Smooth muscle cell (in vitro differentiated cells): ENCODE measurements around the gene PSMC3IP. TPM values are rescaled to one million over a fixed set of nuclear protein-coding genes. Genes with fewer than 3 reads are reported as not detected.
A peak's percentile ranks its signal among the peaks of the same experiment; 100 is the strongest.
"Not testable (repeated sequence)": the region's sequence is repeated elsewhere in the genome, so short reads cannot be mapped to it uniquely, and the experiment has no call there.

Experiments used
- DNase-seq: peaks from one replicate; lab custom pipeline; 2025; ENCODE audit not compliant: unreplicated experiment; lab: John Stamatoyannopoulos, UW
- H2AFZ ChIP-seq: fragments of 200-600 bp; sonication (generic); 2 replicates; pipeline ENCODE4 v1.6.0; 2016; ENCODE audit warnings: antibody characterized with exemption, low read depth, mild to moderate bottlenecking
- H3F3A ChIP-seq: fragments of 200-600 bp; sonication (generic); 2 replicates; pipeline ENCODE4 v1.6.0; 2017; ENCODE audit warnings: antibody characterized with exemption, low read depth
- H3K27ac ChIP-seq: fragments of 200-600 bp; sonication (generic); 2 replicates; pipeline ENCODE4 v1.5.1; 2016; ENCODE audit warnings: low read depth, mild to moderate bottlenecking
- H3K27me3 ChIP-seq: fragments of 200-600 bp; sonication (generic); 2 replicates; pipeline ENCODE4 v1.6.1; 2016; ENCODE audit warnings: low read depth, mild to moderate bottlenecking
- H3K36me3 ChIP-seq: fragments of 200-600 bp; sonication (generic); 2 replicates; pipeline ENCODE4 v1.5.1; 2016; ENCODE audit warnings: low read depth
- H3K4me1 ChIP-seq: fragments of 200-600 bp; sonication (generic); 2 replicates; pipeline ENCODE4 v1.5.1; 2016; ENCODE audit warnings: low read depth
- H3K4me2 ChIP-seq: fragments of 200-600 bp; sonication (generic); 2 replicates; pipeline ENCODE4 v1.6.0; 2016; ENCODE audit warnings: mild to moderate bottlenecking
- H3K4me3 ChIP-seq: fragments of 200-600 bp; sonication (generic); 2 replicates; pipeline ENCODE4 v1.5.1; 2016; ENCODE audit warnings: mild to moderate bottlenecking
- H3K79me2 ChIP-seq: fragments of 200-600 bp; sonication (generic); 2 replicates; pipeline ENCODE4 v1.6.0; 2016; ENCODE audit warnings: low read depth, mild to moderate bottlenecking
- H3K9ac ChIP-seq: fragments of 200-600 bp; sonication (generic); 2 replicates; pipeline ENCODE4 v1.6.0; 2016; ENCODE audit warnings: low read depth
- H3K9me3 ChIP-seq: fragments of 200-600 bp; sonication (generic); replicated peaks from 2 replicates; pipeline ENCODE4 v1.5.1; 2016; ENCODE audit warnings: low read depth
- H4K20me1 ChIP-seq: fragments of 200-600 bp; sonication (generic); 2 replicates; pipeline ENCODE4 v1.6.0; 2016; ENCODE audit warnings: low read depth
- WGBS: methylation state at CpG from one replicate; pipeline ENCODE4 v1.1.7; 2016; ENCODE audit warnings: low lambda C conversion rate; 5-methylcytosine and 5-hydroxymethylcytosine counted together
- polyA plus RNA-seq: library from polyadenylated mRNA; unstranded; fragments of >200 nt; fragmentation: Nextera tagmentation; extraction: Ambion mirVana; gene quantifications from 2 replicates; pipeline ENCODE4 v1.2.1, GENCODE V29; 2016
- total RNA-seq: library from RNA; depleted of rRNA; stranded (reverse); fragments of >200 nt; gene quantifications from 2 replicates; pipeline ENCODE4 v1.2.3, GENCODE V29; 2014
- TF ChIP-seq, protein P1 (sequence below): fragments of 200-600 bp; sonication (generic); IDR thresholded peaks from 2 replicates; pipeline ENCODE4 v1.5.1; 2017; ENCODE audit warnings: borderline replicate concordance, mild to moderate bottlenecking, antibody characterized with exemption; ENCODE audit not compliant: insufficient read depth, poor library complexity, severe bottlenecking

Gene PSMC3IP
- total and polyA plus RNA-seq, 2 experiments from 2014 or later: 5.3 to 7.7 TPM

DNA sequence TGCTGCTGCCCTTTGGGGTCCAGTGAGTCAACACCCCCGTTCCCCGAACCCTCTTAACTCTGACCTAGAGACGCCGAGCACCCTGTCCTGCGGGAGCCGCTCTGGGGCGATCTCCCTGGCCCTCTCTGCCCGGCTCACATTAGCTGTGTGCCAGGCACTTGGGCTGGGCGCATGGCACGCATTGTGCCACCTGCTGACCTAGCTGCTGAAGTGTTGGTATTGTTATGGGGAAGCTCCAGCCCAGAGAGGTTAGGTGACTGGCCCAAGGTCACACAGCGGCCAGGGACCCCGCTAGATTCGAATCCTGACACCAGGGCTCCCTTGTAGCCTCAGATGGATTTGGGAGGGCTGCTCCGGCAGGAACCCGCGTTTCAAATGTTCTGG lies 23.7 kb downstream of the PSMC3IP start:
- Histone ChIP-seq H3K79me2 (peaks cover 20% of the 10 kb centered on the region), H3K4me3 (peak overlapping the region; percentile 69), H3K9me3 (no peaks in the 10 kb centered on the region), H2AFZ (no peak overlapping the region), H3K4me2 (peak overlapping the region; percentile 96), H3K9ac (peak overlapping the region; percentile 75), H3K27ac (no peak overlapping the region), H3K36me3 (no peaks in the 10 kb centered on the region), H3F3A (no peaks in the 10 kb centered on the region), H3K4me1 (peaks cover 19% of the 10 kb centered on the region), H3K27me3 (no peaks in the 10 kb centered on the region), H4K20me1 (peaks cover 6% of the 10 kb centered on the region)
- no peak for DNase-seq
- TF ChIP-seq, protein P1, sequence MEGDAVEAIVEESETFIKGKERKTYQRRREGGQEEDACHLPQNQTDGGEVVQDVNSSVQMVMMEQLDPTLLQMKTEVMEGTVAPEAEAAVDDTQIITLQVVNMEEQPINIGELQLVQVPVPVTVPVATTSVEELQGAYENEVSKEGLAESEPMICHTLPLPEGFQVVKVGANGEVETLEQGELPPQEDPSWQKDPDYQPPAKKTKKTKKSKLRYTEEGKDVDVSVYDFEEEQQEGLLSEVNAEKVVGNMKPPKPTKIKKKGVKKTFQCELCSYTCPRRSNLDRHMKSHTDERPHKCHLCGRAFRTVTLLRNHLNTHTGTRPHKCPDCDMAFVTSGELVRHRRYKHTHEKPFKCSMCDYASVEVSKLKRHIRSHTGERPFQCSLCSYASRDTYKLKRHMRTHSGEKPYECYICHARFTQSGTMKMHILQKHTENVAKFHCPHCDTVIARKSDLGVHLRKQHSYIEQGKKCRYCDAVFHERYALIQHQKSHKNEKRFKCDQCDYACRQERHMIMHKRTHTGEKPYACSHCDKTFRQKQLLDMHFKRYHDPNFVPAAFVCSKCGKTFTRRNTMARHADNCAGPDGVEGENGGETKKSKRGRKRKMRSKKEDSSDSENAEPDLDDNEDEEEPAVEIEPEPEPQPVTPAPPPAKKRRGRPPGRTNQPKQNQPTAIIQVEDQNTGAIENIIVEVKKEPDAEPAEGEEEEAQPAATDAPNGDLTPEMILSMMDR: no peak
- 74% methylated on average over 16 of the region's 16 CpGs for WGBS

GRCh38 chr17:42553161-42553818 lies 24.2 kb downstream of the PSMC3IP start:
- no peak overlapping the region for H3K9ac ChIP-seq
- peaks cover 20% of the 10 kb centered on the region for H3K79me2 ChIP-seq
- peaks cover 6% of the 10 kb centered on the region for H4K20me1 ChIP-seq
- peak overlapping the region; percentile 69 for H3K4me3 ChIP-seq
- H3K27me3 ChIP-seq: no peaks in the 10 kb centered on the region
- no peak for DNase-seq
- no peaks in the 10 kb centered on the region for H3F3A ChIP-seq
- WGBS: 84% methylated on average over 45 of the region's 45 CpGs
- H2AFZ ChIP-seq: no peak overlapping the region
- TF ChIP-seq, protein P1: no peak
- H3K36me3 ChIP-seq: no peaks in the 10 kb centered on the region
- peak overlapping the region; percentile 96 for H3K4me2 ChIP-seq
- H3K9me3 ChIP-seq: no peaks in the 10 kb centered on the region
- H3K4me1 ChIP-seq: peaks cover 21% of the 10 kb centered on the region
- H3K27ac ChIP-seq: no peak overlapping the region

GRCh38 chr17:42552736-42553135 lies 24.8 kb downstream of the PSMC3IP start, which contains the start of gene HSD17B1:
TSS of gene HSD17B1 (plus strand) at chr17:42552923. CDS start at chr17:42552934, 11 bp downstream.
- not testable (repeated sequence) for H3K27me3 ChIP-seq, H3K36me3 ChIP-seq, H3K27ac ChIP-seq, H3F3A ChIP-seq, H3K9me3 ChIP-seq, DNase-seq, H3K9ac ChIP-seq, H4K20me1 ChIP-seq, H2AFZ ChIP-seq
- Histone ChIP-seq H3K79me2 (peaks cover 20% of the 10 kb centered on the region), H3K4me1 (peaks cover 21% of the 10 kb centered on the region), H3K4me3 (peak within 1 kb of the TSS; percentile 69), H3K4me2 (peak within 1 kb of the TSS; percentile 96)
- 95% methylated on average over 15 of the region's 15 CpGs for WGBS

DNA sequence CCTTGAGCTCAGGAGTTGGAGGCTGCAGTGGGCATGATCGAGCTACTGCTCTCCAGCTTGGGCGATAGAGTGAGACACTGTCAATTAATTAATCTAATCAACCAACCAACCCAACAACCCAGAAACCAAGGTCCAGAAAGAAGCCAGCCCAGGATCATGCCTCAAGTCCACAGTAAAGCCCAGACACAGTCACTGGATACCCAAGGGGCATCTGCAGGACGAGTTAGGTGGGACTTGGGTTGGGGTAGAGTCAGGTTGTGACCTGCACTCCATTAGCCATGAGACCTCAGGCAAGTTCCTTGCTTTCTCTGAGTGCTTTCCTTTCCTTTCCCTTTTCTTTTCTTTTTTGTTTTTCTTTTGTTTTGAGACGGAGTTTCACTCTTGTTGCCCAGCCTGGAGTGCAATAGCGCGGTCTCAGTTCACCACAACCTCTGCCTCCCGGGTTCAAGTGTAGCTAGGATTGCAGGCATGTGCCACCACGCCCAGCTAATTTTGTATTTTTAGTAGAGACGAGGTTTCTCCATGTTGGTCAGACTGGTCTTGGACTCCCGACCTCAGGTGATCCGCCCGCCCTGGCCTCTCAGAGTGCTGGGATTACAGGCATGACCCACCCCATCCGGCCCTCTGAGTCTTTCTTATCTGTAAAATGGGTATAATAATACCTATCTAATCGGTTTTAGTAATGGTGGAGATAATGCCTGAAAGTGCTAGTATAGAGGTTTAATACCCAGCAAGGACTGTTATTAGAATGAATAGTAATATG lies 28.4 kb downstream of the PSMC3IP start:
- H3K4me2 ChIP-seq: peak overlapping the region; percentile 88
- peaks cover 5% of the 10 kb centered on the region for H3F3A ChIP-seq
- H4K20me1 ChIP-seq: peaks cover 6% of the 10 kb centered on the region
- no peak overlapping the region for H3K27ac ChIP-seq
- H3K4me3 ChIP-seq: peak overlapping the region; percentile 53
- H3K79me2 ChIP-seq: peaks cover 7% of the 10 kb centered on the region
- peaks cover 11% of the 10 kb centered on the region for H3K4me1 ChIP-seq
- no peaks in the 10 kb centered on the region for H3K36me3 ChIP-seq
- H3K27me3 ChIP-seq: no peaks in the 10 kb centered on the region
- TF ChIP-seq, protein P1: no peak
- no peak for DNase-seq
- H2AFZ ChIP-seq: no peak overlapping the region
- no peaks in the 10 kb centered on the region for H3K9me3 ChIP-seq
- WGBS: 82% methylated on average over 14 of the region's 14 CpGs
- H3K9ac ChIP-seq: no peak overlapping the region
